ENCODE measurements around the gene METTL14. TPM values are rescaled to one million over a fixed set of nuclear protein-coding genes. Genes with fewer than 3 reads are reported as not detected.

METTL14 gene
- total RNA-seq, 1 experiment from 2014 or later, result 32.6 TPM

- Mint-ChIP-seq H3K27ac (ENCODE audit: low read depth, unreplicated experiment) (no peak overlapping the region), H3K36me3 (ENCODE audit: insufficient read depth, unreplicated experiment) (peaks cover 65% of the 10 kb centered on the region)
These were observed 58.7 kb downstream of the METTL14 start for GRCh38 chr4:118743867-118744266.

GRCh38 chr4:118745357-118745756 is 60.2 kb downstream of the METTL14 start:
- H3K27ac Mint-ChIP-seq (ENCODE audit: low read depth, unreplicated experiment), result no peak overlapping the region
- DNase-seq (ENCODE audit: unreplicated experiment), result no peak

More at GRCh38 chr4:118743867-118744266, 58.7 kb downstream of the METTL14 start:
- intact Hi-C loops (cut with micrococcal nuclease), result no loop called here
- no peak for DNase-seq (ENCODE audit: unreplicated experiment)
- Mint-ChIP-seq H3K4me3 (ENCODE audit: unreplicated experiment) (no peak overlapping the region), H3K27me3 (ENCODE audit: insufficient read depth, unreplicated experiment) (no peaks in the 10 kb centered on the region), H3K9me3 (ENCODE audit: unreplicated experiment) (no peaks in the 10 kb centered on the region), H3K4me1 (ENCODE audit: insufficient read depth, unreplicated experiment) (no peaks in the 10 kb centered on the region)
- no TSS peak for BruUV-seq (replicated peaks)
- CTCF ChIA-PET, result interaction anchor here (0.6 to 4.0 kb wide), 2 partner anchors 108 to 224 kb away, joined by 4 to 45 read pairs; no protein-coding TSS in a partner anchor
- no peak for TF ChIP-seq CTCF (IDR thresholded peaks at IDR 0.05; ENCODE audit: unreplicated experiment)
- POLR2A ChIA-PET, result interaction anchor here (1.8 kb wide), 1 partner anchor 148 kb away, joined by 3 read pairs; no protein-coding TSS in a partner anchor

GRCh38 chr4:118746251-118746919 is 61.2 kb downstream of the METTL14 start:
- Mint-ChIP-seq H3K27ac (ENCODE audit: low read depth, unreplicated experiment) (no peak overlapping the region), H3K4me1 (ENCODE audit: insufficient read depth, unreplicated experiment) (no peaks in the 10 kb centered on the region), H3K9me3 (ENCODE audit: unreplicated experiment) (no peaks in the 10 kb centered on the region), H3K36me3 (ENCODE audit: insufficient read depth, unreplicated experiment) (peaks cover 50% of the 10 kb centered on the region), H3K27me3 (ENCODE audit: insufficient read depth, unreplicated experiment) (no peaks in the 10 kb centered on the region), H3K4me3 (ENCODE audit: unreplicated experiment) (no peak overlapping the region)
- ChIA-PET CTCF (interaction anchor here (0.5 to 6.3 kb wide), 13 partner anchors 10 to 222 kb away, joined by 3 to 44 read pairs (median 4); partner anchors contain the start of gene SYNPO2), POLR2A (interaction anchor here (0.5 to 1.5 kb wide), 4 partner anchors 10 to 203 kb away, joined by 3 to 4 read pairs (median 3); no protein-coding TSS in a partner anchor)
- no TSS peak for BruUV-seq (replicated peaks)
- no peak for TF ChIP-seq CTCF (IDR thresholded peaks at IDR 0.05; ENCODE audit: unreplicated experiment)
- intact Hi-C loops (cut with micrococcal nuclease), result no loop called here
- no peak for DNase-seq (ENCODE audit: unreplicated experiment)

More at GRCh38 chr4:118745357-118745756, 60.2 kb downstream of the METTL14 start:
- TF ChIP-seq CTCF (IDR thresholded peaks at IDR 0.05; ENCODE audit: unreplicated experiment), result no peak
- no peaks in the 10 kb centered on the region for H3K27me3 Mint-ChIP-seq (ENCODE audit: insufficient read depth, unreplicated experiment)
- peaks cover 50% of the 10 kb centered on the region for H3K36me3 Mint-ChIP-seq (ENCODE audit: insufficient read depth, unreplicated experiment)
- H3K9me3 Mint-ChIP-seq (ENCODE audit: unreplicated experiment), result no peaks in the 10 kb centered on the region
- CTCF ChIA-PET, result interaction anchor here (0.5 to 6.3 kb wide), 9 partner anchors 11 to 1320 kb away, joined by 3 to 44 read pairs (median 11); partner anchors contain the start of gene SYNPO2
- no TSS peak for BruUV-seq (replicated peaks)
- intact Hi-C loops (cut with micrococcal nuclease), result no loop called here
- H3K4me3 Mint-ChIP-seq (ENCODE audit: unreplicated experiment), result no peak overlapping the region
- no peaks in the 10 kb centered on the region for H3K4me1 Mint-ChIP-seq (ENCODE audit: insufficient read depth, unreplicated experiment)
- POLR2A ChIA-PET, result interaction anchor here (0.6 to 0.7 kb wide), 2 partner anchors 131 to 167 kb away, joined by 3 to 4 read pairs; no protein-coding TSS in a partner anchor

- DNase-seq (ENCODE audit: unreplicated experiment), result no peak
- TF ChIP-seq CTCF (IDR thresholded peaks at IDR 0.05; ENCODE audit: unreplicated experiment), result no peak
- no peaks in the 10 kb centered on the region for H3K27me3 Mint-ChIP-seq (ENCODE audit: insufficient read depth, unreplicated experiment)
- BruUV-seq (replicated peaks), result no TSS peak
- no peak overlapping the region for H3K4me3 Mint-ChIP-seq (ENCODE audit: unreplicated experiment)
- ChIA-PET POLR2A (no interaction called here), CTCF (interaction anchor here (1.3 to 6.3 kb wide), 2 partner anchors 21 to 140 kb away, joined by 4 to 44 read pairs; partner anchors contain the start of gene SYNPO2)
- H3K4me1 Mint-ChIP-seq (ENCODE audit: insufficient read depth, unreplicated experiment), result no peaks in the 10 kb centered on the region
- H3K36me3 Mint-ChIP-seq (ENCODE audit: insufficient read depth, unreplicated experiment), result peaks cover 40% of the 10 kb centered on the region
- H3K27ac Mint-ChIP-seq (ENCODE audit: low read depth, unreplicated experiment), result no peak overlapping the region
- intact Hi-C loops (cut with micrococcal nuclease), result no loop called here
- H3K9me3 Mint-ChIP-seq (ENCODE audit: unreplicated experiment), result no peaks in the 10 kb centered on the region
These were observed 64.3 kb downstream of the METTL14 start for GRCh38 chr4:118749347-118749988.
